ENCODE results near the gene VANGL2. TPM values are rescaled to one million over a fixed set of nuclear protein-coding genes. Genes with fewer than 3 reads are reported as not detected.

Gene VANGL2
- total RNA-seq, 1 experiment from 2014 or later: 0.26 TPM

GRCh38 chr1:160454371-160455152 lies 54.2 kb downstream of the VANGL2 start:
- intact Hi-C loops (cut with micrococcal nuclease): no loop called here
- POLR2A ChIA-PET: interaction anchor here (1.7 kb wide), 1 partner anchor 9 kb away, joined by 4 read pairs; no protein-coding TSS in a partner anchor
- Mint-ChIP-seq H3K4me1 (ENCODE audit: insufficient read depth, unreplicated experiment) (no peaks in the 10 kb centered on the region), H3K4me3 (ENCODE audit: unreplicated experiment) (no peak overlapping the region), H3K9me3 (ENCODE audit: unreplicated experiment) (no peaks in the 10 kb centered on the region), H3K36me3 (ENCODE audit: insufficient read depth, unreplicated experiment) (peaks cover 6% of the 10 kb centered on the region), H3K27ac (ENCODE audit: low read depth, unreplicated experiment) (no peak overlapping the region), H3K27me3 (ENCODE audit: insufficient read depth, unreplicated experiment) (peaks cover 37% of the 10 kb centered on the region)
- CTCF ChIA-PET: no interaction called here
- BruUV-seq (replicated peaks): no TSS peak
- no peak for DNase-seq (ENCODE audit: unreplicated experiment)
- no peak for TF ChIP-seq CTCF (IDR thresholded peaks at IDR 0.05; ENCODE audit: unreplicated experiment)

GRCh38 chr1:160455153-160455517 lies 54.8 kb downstream of the VANGL2 start:
- BruUV-seq (replicated peaks): no TSS peak
- intact Hi-C loops (cut with micrococcal nuclease): no loop called here
- POLR2A ChIA-PET: interaction anchor here (1.7 kb wide), 1 partner anchor 9 kb away, joined by 4 read pairs; no protein-coding TSS in a partner anchor
- Mint-ChIP-seq H3K36me3 (ENCODE audit: insufficient read depth, unreplicated experiment) (peaks cover 6% of the 10 kb centered on the region), H3K9me3 (ENCODE audit: unreplicated experiment) (no peaks in the 10 kb centered on the region), H3K27ac (ENCODE audit: low read depth, unreplicated experiment) (no peak overlapping the region), H3K4me3 (ENCODE audit: unreplicated experiment) (no peak overlapping the region), H3K27me3 (ENCODE audit: insufficient read depth, unreplicated experiment) (peaks cover 34% of the 10 kb centered on the region), H3K4me1 (ENCODE audit: insufficient read depth, unreplicated experiment) (no peaks in the 10 kb centered on the region)
- CTCF ChIA-PET: no interaction called here
- DNase-seq (ENCODE audit: unreplicated experiment): no peak
- TF ChIP-seq CTCF (IDR thresholded peaks at IDR 0.05; ENCODE audit: unreplicated experiment): no peak

- Mint-ChIP-seq H3K27ac (ENCODE audit: low read depth, unreplicated experiment) (no peak overlapping the region), H3K4me1 (ENCODE audit: insufficient read depth, unreplicated experiment) (peaks cover 6% of the 10 kb centered on the region), H3K9me3 (ENCODE audit: unreplicated experiment) (no peaks in the 10 kb centered on the region), H3K4me3 (ENCODE audit: unreplicated experiment) (no peak overlapping the region), H3K36me3 (ENCODE audit: insufficient read depth, unreplicated experiment) (peaks cover 6% of the 10 kb centered on the region), H3K27me3 (ENCODE audit: insufficient read depth, unreplicated experiment) (peaks cover 24% of the 10 kb centered on the region)
- POLR2A ChIA-PET: no interaction called here
- no peak for DNase-seq (ENCODE audit: unreplicated experiment)
- CTCF ChIA-PET: interaction anchor here (0.5 to 1.0 kb wide), 4 partner anchors 9 to 468 kb away, joined by 3 to 5 read pairs (median 3); no protein-coding TSS in a partner anchor
- no TSS peak for BruUV-seq (replicated peaks)
- no peak for TF ChIP-seq CTCF (IDR thresholded peaks at IDR 0.05; ENCODE audit: unreplicated experiment)
- intact Hi-C loops (cut with micrococcal nuclease): no loop called here
These were observed 58.7 kb downstream of the VANGL2 start for GRCh38 chr1:160459056-160459455.

GRCh38 chr1:160459687-160460086 lies 59.3 kb downstream of the VANGL2 start:
- BruUV-seq (replicated peaks): no TSS peak
- H3K27me3 Mint-ChIP-seq (ENCODE audit: insufficient read depth, unreplicated experiment): peaks cover 30% of the 10 kb centered on the region
- ChIA-PET POLR2A (no interaction called here), CTCF (interaction anchor here (0.9 to 1.0 kb wide), 2 partner anchors 9 to 31 kb away, joined by 3 read pairs; no protein-coding TSS in a partner anchor)
- H3K9me3 Mint-ChIP-seq (ENCODE audit: unreplicated experiment): no peaks in the 10 kb centered on the region
- TF ChIP-seq CTCF (IDR thresholded peaks at IDR 0.05; ENCODE audit: unreplicated experiment): no peak
- DNase-seq (ENCODE audit: unreplicated experiment): no peak
- no peak overlapping the region for H3K27ac Mint-ChIP-seq (ENCODE audit: low read depth, unreplicated experiment)
- H3K36me3 Mint-ChIP-seq (ENCODE audit: insufficient read depth, unreplicated experiment): peaks cover 6% of the 10 kb centered on the region
- intact Hi-C loops (cut with micrococcal nuclease): no loop called here
- no peak overlapping the region for H3K4me3 Mint-ChIP-seq (ENCODE audit: unreplicated experiment)
- H3K4me1 Mint-ChIP-seq (ENCODE audit: insufficient read depth, unreplicated experiment): peaks cover 6% of the 10 kb centered on the region

Measured in MCF 10A (cell line).